ENCODE results near the gene AGTRAP. TPM values are rescaled to one million over a fixed set of nuclear protein-coding genes. Genes with fewer than 3 reads are reported as not detected.
A peak's percentile ranks its signal among the peaks of the same experiment; 100 is the strongest.

The AGTRAP gene
- total and polyA plus RNA-seq, 9 of the 15 experiments (the other 6 are each of a cell fraction or from before 2014, with no cell fraction given): 26.8 to 105 (median 57.5) TPM

DNA sequence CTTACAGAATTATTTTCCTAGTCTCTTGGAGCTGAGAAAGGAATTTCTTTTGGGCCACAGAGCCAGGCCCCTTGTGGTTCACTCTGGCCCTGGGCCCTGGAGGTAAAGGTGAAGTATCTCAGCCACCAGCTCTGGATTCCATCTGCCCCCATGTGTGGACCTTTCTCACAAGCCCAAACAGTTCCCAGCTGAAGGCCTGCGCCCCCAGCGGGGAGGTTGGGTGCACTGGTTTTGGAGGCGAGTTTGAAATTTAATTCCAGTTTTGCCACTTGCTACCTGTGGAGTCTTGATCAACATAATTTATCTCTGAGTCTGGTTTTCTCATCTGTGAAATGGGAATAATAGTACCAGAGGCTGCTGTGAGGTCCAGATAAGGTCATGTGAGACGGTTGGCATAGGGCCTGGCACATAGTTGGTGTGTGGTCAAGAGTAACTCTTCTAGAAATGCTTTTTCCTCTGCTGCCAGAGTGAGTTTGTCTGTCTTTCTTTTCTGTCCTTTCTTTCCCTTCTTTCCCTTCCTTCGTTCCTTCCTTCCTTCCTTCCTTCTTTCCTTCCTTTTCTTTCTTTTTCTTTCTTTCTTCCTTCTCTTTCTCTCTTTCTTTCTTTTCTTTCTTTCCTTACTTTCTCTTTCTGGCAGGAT lies 6.1 kb downstream of the AGTRAP start:
- Histone ChIP-seq H3K4me2 (ENCODE audit: insufficient read depth, low read length) (no peak overlapping the region), H3K27ac (ENCODE audit: extremely low read depth, low read depth, low read length) (no peak overlapping the region), H2AFZ (ENCODE audit: low read depth, low read length) (no peak overlapping the region), H3K27me3 (ENCODE audit: control insufficient read depth in 2 of 2, insufficient read depth in 2 of 2, low read length in 2 of 2) (no peaks in the 10 kb centered on the region), H3K36me3 (ENCODE audit: control insufficient read depth, insufficient read depth, low read length) (peaks cover 27% of the 10 kb centered on the region; the same call in 2 of the 3 replicates), H3K9ac (ENCODE audit: insufficient read depth in 1 of 2, low read depth in 2 of 2, low read length in 2 of 2) (peak overlapping the region in 1 of 2 experiments; percentile 30; a peak in 2 of 4 replicates), H4K20me1 (replicated peaks; ENCODE audit: control insufficient read depth, insufficient read depth, low read length) (no peaks in the 10 kb centered on the region), H3K4me3 (no peak overlapping the region), H3K4me1 (replicated peaks in 1 of 2; ENCODE audit: control insufficient read depth in 2 of 2, insufficient read depth in 2 of 2, low read length in 2 of 2) (peaks cover 48 to 53% of the 10 kb centered on the region in 2 experiments), H3K9me1 (ENCODE audit: control insufficient read depth, insufficient read depth, low read length) (peaks cover 7% of the 10 kb centered on the region), H3K79me2 (ENCODE audit: control insufficient read depth, insufficient read depth, low read length) (peaks cover 42% of the 10 kb centered on the region), H3K9me3 (replicated peaks; ENCODE audit: control insufficient read depth, insufficient read depth, low read depth, low read length) (no peaks in the 10 kb centered on the region)
- ChIA-PET POLR2A (interaction anchor here (0.9 to 3.1 kb wide), 7 partner anchors 11 to 705 kb away, joined by 3 to 15 read pairs (median 4); no protein-coding TSS in a partner anchor), CTCF (ENCODE audit: low intra/inter-chr PET ratio) (no interaction called here)
- BruUV-seq (replicated peaks): no TSS peak
- FAIRE-seq: no peak
- peak in 1 of 4 experiments; percentile 65 for DNase-seq (ENCODE audit: extremely low read depth in 1 of 4, low spot score in 3 of 4)
- in situ Hi-C loops (cut with MboI) (no loop called here), intact Hi-C loops (cut with micrococcal nuclease) (no loop called here)
- 45% methylated on average over 5 of the region's 5 CpGs for WGBS (ENCODE audit: insufficient coverage, low coverage, missing lambda C conversion rate)
- peak; percentile 28; the same call in 2 of the 3 replicates for ATAC-seq
- TF ChIP-seq, protein P1, sequence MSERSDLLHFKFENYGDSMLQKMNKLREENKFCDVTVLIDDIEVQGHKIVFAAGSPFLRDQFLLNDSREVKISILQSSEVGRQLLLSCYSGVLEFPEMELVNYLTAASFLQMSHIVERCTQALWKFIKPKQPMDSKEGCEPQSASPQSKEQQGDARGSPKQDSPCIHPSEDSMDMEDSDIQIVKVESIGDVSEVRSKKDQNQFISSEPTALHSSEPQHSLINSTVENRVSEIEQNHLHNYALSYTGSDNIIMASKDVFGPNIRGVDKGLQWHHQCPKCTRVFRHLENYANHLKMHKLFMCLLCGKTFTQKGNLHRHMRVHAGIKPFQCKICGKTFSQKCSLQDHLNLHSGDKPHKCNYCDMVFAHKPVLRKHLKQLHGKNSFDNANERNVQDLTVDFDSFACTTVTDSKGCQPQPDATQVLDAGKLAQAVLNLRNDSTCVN (CRISPR knock-in tag; IDR thresholded peaks at IDR 0.05): 0 out of 2 replicates have a peak, but pooled peaks have one; percentile 57
- TF ChIP-seq ARID2 (IDR thresholded peaks at IDR 0.05): 0 out of 2 replicates have a peak, but pooled peaks have one; percentile 21
- TF ChIP-seq BHLHE40 (IDR thresholded peaks at IDR 0.05; ENCODE audit: low read length): no peak
- TF ChIP-seq PPARD (CRISPR knock-in tag; IDR thresholded peaks at IDR 0.05): no peak
- no peak for TF ChIP-seq ZNF408 (CRISPR knock-in tag; IDR thresholded peaks at IDR 0.05; ENCODE audit: low read depth)
- TF ChIP-seq, protein P2, sequence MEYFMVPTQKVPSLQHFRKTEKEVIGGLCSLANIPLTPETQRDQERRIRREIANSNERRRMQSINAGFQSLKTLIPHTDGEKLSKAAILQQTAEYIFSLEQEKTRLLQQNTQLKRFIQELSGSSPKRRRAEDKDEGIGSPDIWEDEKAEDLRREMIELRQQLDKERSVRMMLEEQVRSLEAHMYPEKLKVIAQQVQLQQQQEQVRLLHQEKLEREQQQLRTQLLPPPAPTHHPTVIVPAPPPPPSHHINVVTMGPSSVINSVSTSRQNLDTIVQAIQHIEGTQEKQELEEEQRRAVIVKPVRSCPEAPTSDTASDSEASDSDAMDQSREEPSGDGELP (CRISPR knock-in tag; IDR thresholded peaks at IDR 0.05; ENCODE audit: borderline replicate concordance): peak; percentile 84; the same call in 1 of the 2 replicates
- no peak for TF ChIP-seq NONO (IDR thresholded peaks at IDR 0.05; ENCODE audit: low read depth in 2 of 2, low read length in 1 of 2)
- TF ChIP-seq NR3C1 (CRISPR knock-in tag; IDR thresholded peaks at IDR 0.05): no peak
- TF ChIP-seq, protein P3, sequence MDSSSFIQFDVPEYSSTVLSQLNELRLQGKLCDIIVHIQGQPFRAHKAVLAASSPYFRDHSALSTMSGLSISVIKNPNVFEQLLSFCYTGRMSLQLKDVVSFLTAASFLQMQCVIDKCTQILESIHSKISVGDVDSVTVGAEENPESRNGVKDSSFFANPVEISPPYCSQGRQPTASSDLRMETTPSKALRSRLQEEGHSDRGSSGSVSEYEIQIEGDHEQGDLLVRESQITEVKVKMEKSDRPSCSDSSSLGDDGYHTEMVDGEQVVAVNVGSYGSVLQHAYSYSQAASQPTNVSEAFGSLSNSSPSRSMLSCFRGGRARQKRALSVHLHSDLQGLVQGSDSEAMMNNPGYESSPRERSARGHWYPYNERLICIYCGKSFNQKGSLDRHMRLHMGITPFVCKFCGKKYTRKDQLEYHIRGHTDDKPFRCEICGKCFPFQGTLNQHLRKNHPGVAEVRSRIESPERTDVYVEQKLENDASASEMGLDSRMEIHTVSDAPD (CRISPR knock-in tag; IDR thresholded peaks at IDR 0.05): no peak
- no peak for TF ChIP-seq PHF21A (IDR thresholded peaks at IDR 0.05; ENCODE audit: borderline replicate concordance, low read depth)
- no peak for TF ChIP-seq RNF2 (IDR thresholded peaks at IDR 0.05)
- TF ChIP-seq, protein P4, sequence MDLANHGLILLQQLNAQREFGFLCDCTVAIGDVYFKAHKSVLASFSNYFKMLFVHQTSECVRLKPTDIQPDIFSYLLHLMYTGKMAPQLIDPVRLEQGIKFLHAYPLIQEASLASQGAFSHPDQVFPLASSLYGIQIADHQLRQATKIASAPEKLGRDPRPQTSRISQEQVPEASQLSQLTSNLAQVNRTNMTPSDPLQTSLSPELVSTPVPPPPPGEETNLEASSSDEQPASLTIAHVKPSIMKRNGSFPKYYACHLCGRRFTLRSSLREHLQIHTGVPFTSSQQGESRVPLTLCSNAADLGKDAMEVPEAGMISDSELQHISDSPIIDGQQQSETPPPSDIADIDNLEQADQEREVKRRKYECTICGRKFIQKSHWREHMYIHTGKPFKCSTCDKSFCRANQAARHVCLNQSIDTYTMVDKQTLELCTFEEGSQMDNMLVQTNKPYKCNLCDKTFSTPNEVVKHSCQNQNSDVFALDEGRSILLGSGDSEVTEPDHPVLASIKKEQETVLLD (IDR thresholded peaks at IDR 0.05): 0 out of 2 replicates have a peak, but pooled peaks have one; percentile 33
- TF ChIP-seq JUN (IDR thresholded peaks at IDR 0.05; ENCODE audit: borderline replicate concordance, low read depth, low read length): no peak
- TF ChIP-seq JUN (CRISPR knock-in tag; IDR thresholded peaks at IDR 0.05; ENCODE audit: borderline replicate concordance): 0 out of 2 replicates have a peak, but pooled peaks have one; percentile 58
- peak in 1 of 2 experiments; percentile 36; a peak in 2 of 4 replicates for TF ChIP-seq RAD21 (CRISPR knock-in tag; conservative IDR thresholded peaks at IDR 0.05 in 1 of 2, IDR thresholded peaks at IDR 0.05 in 1 of 2)
- no peak for TF ChIP-seq FOXA1 (IDR thresholded peaks at IDR 0.05; ENCODE audit: borderline replicate concordance)
- TF ChIP-seq HCFC1 (IDR thresholded peaks at IDR 0.05; ENCODE audit: low read depth, low read length): 0 out of 2 replicates have a peak, but pooled peaks have one; percentile 27
